Ovary (tissue), 3 donors: ENCODE results near the gene SHISA9.

ENCODE experiments used
- CTCF ChIP-seq, 3 donors: fragments of 450-650 bp in 2 of 3; fragments of 200-600 bp in 1 of 3; IDR thresholded peaks; one replicate each; pipeline versions ENCODE4 v1.5.1 to v1.8.0; 2016 to 2022; ENCODE audit warnings: antibody characterized with exemption in 3 of 3, mild to moderate bottlenecking in 1 of 3
- EP300 ChIP-seq: sonication (generic); formaldehyde crosslinking; IDR thresholded peaks from one replicate; pipeline ENCODE4 v1.6.1; 2017; ENCODE audit warnings: antibody characterized with exemption
- POLR2A ChIP-seq: fragments of 450-650 bp; IDR thresholded peaks from one replicate; pipeline ENCODE4 v1.6.1; 2017; ENCODE audit warnings: antibody characterized with exemption, mild to moderate bottlenecking, moderate library complexity
- donor health status: DM: no; HTN: no; CAD: no.

GRCh38 chr16:13120557-13120956 lies 219.2 kb downstream of the SHISA9 start:
- TF ChIP-seq CTCF (IDR thresholded peaks at IDR 0.05) = no peak
- TF ChIP-seq POLR2A = no peak
- no peak for TF ChIP-seq EP300
